HepG2 (cell line): ENCODE data around the gene SLIT3. TPM values are rescaled to one million over a fixed set of nuclear protein-coding genes. Genes with fewer than 3 reads are reported as not detected.

ENCODE experiments used
- ATAC-seq: fragments of 200-7000 bp; cut with Tn5 transposase; 3 replicates; pipeline ENCODE4 v1.9.1; 2020; ENCODE audit warnings: mild to moderate bottlenecking, moderate library complexity
- BruUV-seq: library from RNA; stranded (reverse); fragments of 400-500 nt; replicated peaks from 2 replicates; lab custom pipeline; 2021; lab: Mats Ljungman, UMichigan
- CTCF ChIA-PET: fragments of 300-600 bp; formaldehyde crosslinking; extraction: SDS; loops from one replicate; lab custom pipeline; 2021; ENCODE audit warnings: low total read pairs, inconsistent platforms, low intra/inter-chr PET ratio; lab: Yijun Ruan, JAX
- POLR2A ChIA-PET: fragments of 350-600 bp; sonication (Branson Sonifier 250); formaldehyde crosslinking; loops from one replicate; lab custom pipeline; 2020; ENCODE audit warnings: antibody characterized with exemption, inconsistent platforms; lab: Yijun Ruan, JAX
- DNase-seq: peaks from one replicate; pipeline ENCODE4 v3.0.0-alpha.2; 2015; ENCODE audit warnings: low spot score
- FAIRE-seq: peaks from 3 replicates; lab custom pipeline; 2011; peaks lifted over from hg19 to GRCh38; lab: Jason Lieb, UNC
- H2AFZ ChIP-seq: one replicate; pipeline ENCODE4 v1.6.1; 2011; ENCODE audit warnings: low read length, inconsistent platforms
- H3K27ac ChIP-seq: fragments of 300-600 bp; 3 replicates; pipeline ENCODE4 v1.8.0; 2011; ENCODE audit warnings: mixed run types, mild to moderate bottlenecking, mixed read lengths, low read length, inconsistent platforms; ENCODE audit not compliant: insufficient read depth; ENCODE audit errors: extremely low read length
- H3K27me3 ChIP-seq, 2 experiments: fragments of 200-600 bp in 1 of 2; 2 replicates in 1 of 2; 3 replicates in 1 of 2; pipeline versions ENCODE4 v1.6.0 to v1.8.0; 2011; ENCODE audit warnings: low read length in 2 of 2, mild to moderate bottlenecking in 2 of 2, moderate library complexity in 2 of 2, inconsistent platforms in 1 of 2; ENCODE audit not compliant: insufficient read depth in 2 of 2, control insufficient read depth in 1 of 2
- H3K36me3 ChIP-seq, 2 experiments: fragments of 200-600 bp in 1 of 2; replicated peaks in 1 of 2; 2 replicates in 1 of 2; 3 replicates in 1 of 2; pipeline versions ENCODE4 v1.5.1 to v1.8.0; 2011; ENCODE audit warnings: low read length in 2 of 2, inconsistent platforms in 1 of 2; ENCODE audit not compliant: insufficient read depth in 2 of 2, control insufficient read depth in 1 of 2
- H3K4me1 ChIP-seq: 2 replicates; pipeline ENCODE4 v1.5.1; 2012; ENCODE audit warnings: low read length, inconsistent platforms; ENCODE audit not compliant: insufficient read depth
- H3K4me2 ChIP-seq: 2 replicates; pipeline ENCODE4 v1.6.0; 2011; ENCODE audit warnings: low read depth, low read length, inconsistent platforms
- H3K4me3 ChIP-seq, 3 experiments: fragments of 200-600 bp in 1 of 3; sonication (generic), shearing (Covaris generic) in 1 of 3; replicated peaks in 1 of 3; 2 replicates each; pipeline ENCODE4 v1.5.1; 2011 to 2016; ENCODE audit warnings: low read length in 3 of 3, inconsistent platforms in 2 of 3, low read depth in 2 of 3, mild to moderate bottlenecking in 2 of 3, control low read depth in 1 of 3, mixed read lengths in 1 of 3; ENCODE audit not compliant: insufficient read depth in 1 of 3
- H3K79me2 ChIP-seq: one replicate; pipeline ENCODE4 v1.6.1; 2011; ENCODE audit warnings: low read length, inconsistent platforms; ENCODE audit not compliant: insufficient read depth
- H3K9ac ChIP-seq: 2 replicates; pipeline ENCODE4 v1.6.0; 2011; ENCODE audit warnings: mild to moderate bottlenecking, low read depth, low read length, inconsistent platforms; ENCODE audit not compliant: insufficient read depth
- H3K9me3 ChIP-seq: 2 replicates; pipeline ENCODE4 v1.5.1; 2012; ENCODE audit warnings: mild to moderate bottlenecking, low read length
- H4K20me1 ChIP-seq: 2 replicates; pipeline ENCODE4 v1.6.0; 2011; ENCODE audit warnings: inconsistent platforms, mild to moderate bottlenecking, low read length, moderate library complexity; ENCODE audit not compliant: insufficient read depth
- FOSL2 ChIP-seq: sonication (generic); formaldehyde crosslinking; IDR thresholded peaks from 2 replicates; pipeline ENCODE4 v1.4.0; 2020; ENCODE audit warnings: missing genetic modification reagents
- GTF2F1 ChIP-seq: fragments of 150-350 bp; IDR thresholded peaks from 2 replicates; pipeline ENCODE4 v1.6.1; 2014; ENCODE audit warnings: low read length
- MIER2 ChIP-seq: IDR thresholded peaks from 2 replicates; pipeline ENCODE4 v1.6.1; 2016; ENCODE audit warnings: missing biosample characterization, missing genetic modification reagents
- ZNF121 ChIP-seq: sonication (generic); formaldehyde crosslinking; IDR thresholded peaks from 2 replicates; pipeline ENCODE4 v1.5.0; 2020; ENCODE audit warnings: mild to moderate bottlenecking, missing genetic modification reagents
- WGBS: methylation state at CpG from one replicate; pipeline ENCODE4 v1.1.6; 2017; ENCODE audit warnings: low lambda C conversion rate; 5-methylcytosine and 5-hydroxymethylcytosine counted together
- in situ Hi-C: cut with HindIII; loops from 2 replicates; pipeline ENCODE4 v1.10.0; 2017; ENCODE audit warnings: low pct_unique_long_range_greater_than_20kb; ENCODE audit not compliant: extremely low pct_ligation_motif_present
- intact Hi-C: fragments of 100-400 bp; cut with micrococcal nuclease; formaldehyde crosslinking; loops from one replicate; pipeline ENCODE4 v1.10.0; 2022; ENCODE audit not compliant: unreplicated experiment
- polyA plus RNA-seq, 8 experiments: library from polyadenylated mRNA; depleted of rRNA in 3 of 8; stranded (reverse) in 7 of 8; unstranded in 1 of 8; fragments of >200 nt; fragmentation: Illumina TruSeq in 4 of 8; extraction: Trizol in 4 of 8; gene quantifications; 2 replicates each; pipeline versions ENCODE4 v1.2.1 to v1.2.3, GENCODE V29; 2011 to 2016; ENCODE audit warnings: low read depth in 4 of 8, missing spikeins in 1 of 8, mixed read lengths in 1 of 8; ENCODE audit not compliant: insufficient read depth in 1 of 8
- total RNA-seq, 5 experiments: library from RNA; depleted of rRNA; stranded (reverse); fragments of >200 nt; fragmentation: Illumina TruSeq; extraction: Trizol; gene quantifications; 2 replicates each; pipeline ENCODE4 v1.2.3, GENCODE V29; 2016; ENCODE audit warnings: low read depth in 1 of 5
- TF ChIP-seq, protein P1 (sequence below), 2 experiments: sonication (generic) in 1 of 2; formaldehyde crosslinking in 1 of 2; IDR thresholded peaks; 2 replicates each; pipeline versions ENCODE4 v1.4.0 to v1.6.1; 2016 to 2020; ENCODE audit warnings: borderline replicate concordance in 1 of 2, low read depth in 1 of 2, mild to moderate bottlenecking in 1 of 2, missing genetic modification reagents in 1 of 2

The SLIT3 gene
- total and polyA plus RNA-seq, 2 of the 13 experiments (the other 11 are each of a cell fraction or from before 2014, with no cell fraction given), result not detected

DNA sequence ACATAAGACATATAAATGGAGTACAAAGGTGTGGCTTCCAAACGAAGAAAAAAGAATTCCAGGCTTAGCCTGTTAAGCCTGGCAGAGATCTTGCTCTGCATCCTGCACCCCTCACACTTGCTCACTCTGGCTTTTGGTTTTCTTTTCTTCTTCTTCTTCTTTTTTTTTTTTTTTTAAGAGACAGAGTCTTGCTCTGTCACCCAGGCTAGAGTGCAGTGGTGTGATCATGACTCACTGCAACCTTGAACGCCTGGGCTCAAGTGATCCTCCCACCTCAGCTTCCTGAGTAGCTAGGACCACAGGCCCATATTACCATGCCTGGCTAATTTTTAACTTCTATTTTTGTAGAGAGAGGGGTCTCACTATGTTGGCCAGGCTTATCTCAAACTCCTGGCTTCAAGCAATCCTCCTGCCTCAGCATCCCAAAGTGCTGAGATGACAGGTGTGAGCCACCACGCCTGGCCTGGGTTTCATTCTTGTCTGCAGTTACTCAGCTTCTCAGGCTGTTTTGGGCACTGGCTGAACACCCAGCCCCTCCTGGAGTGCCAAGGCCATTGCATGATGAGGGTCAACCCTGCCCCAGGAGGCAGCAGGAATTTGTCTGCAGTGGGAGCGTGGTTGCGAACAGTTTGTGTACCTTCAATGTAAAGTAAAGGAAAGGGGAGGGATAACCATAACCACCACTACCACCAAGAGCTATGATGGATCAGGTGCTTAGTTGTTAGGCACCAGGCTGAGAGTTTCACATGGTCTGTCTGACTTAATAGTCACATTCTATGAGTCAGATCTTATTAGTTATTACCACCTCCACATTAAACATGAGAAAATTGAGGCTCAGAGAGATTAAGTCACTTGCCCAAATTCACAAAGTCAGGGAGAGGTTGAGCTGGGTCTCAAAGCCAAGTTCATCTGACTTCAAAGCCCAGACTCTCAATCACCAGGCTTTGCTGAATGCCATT lies 502.6 kb downstream of the SLIT3 start:
- in situ Hi-C loops (no loop called here), intact Hi-C loops (no loop called here)
- CTCF ChIA-PET, result no interaction called here
- no peaks in the 10 kb centered on the region for H3K36me3 ChIP-seq
- H2AFZ ChIP-seq, result no peak overlapping the region
- no peaks in the 10 kb centered on the region for H4K20me1 ChIP-seq
- WGBS, result 11% methylated on average over 5 of the region's 5 CpGs
- no peak overlapping the region for H3K4me2 ChIP-seq
- H3K27ac ChIP-seq, result no peak overlapping the region
- no peak for DNase-seq
- POLR2A ChIA-PET, result no interaction called here
- FAIRE-seq, result no peak
- H3K4me3 ChIP-seq, result no peak overlapping the region
- no peaks in the 10 kb centered on the region for H3K79me2 ChIP-seq
- H3K9me3 ChIP-seq, result no peaks in the 10 kb centered on the region
- no peak overlapping the region for H3K9ac ChIP-seq
- TF ChIP-seq FOSL2, result peak; percentile 39; the same call in 1 of the 2 replicates
- TF ChIP-seq GTF2F1, result no peak
- TF ChIP-seq MIER2 (CRISPR knock-in tag), result no peak
- TF ChIP-seq ZNF121, result peak; percentile 93
- TF ChIP-seq, protein P1, sequence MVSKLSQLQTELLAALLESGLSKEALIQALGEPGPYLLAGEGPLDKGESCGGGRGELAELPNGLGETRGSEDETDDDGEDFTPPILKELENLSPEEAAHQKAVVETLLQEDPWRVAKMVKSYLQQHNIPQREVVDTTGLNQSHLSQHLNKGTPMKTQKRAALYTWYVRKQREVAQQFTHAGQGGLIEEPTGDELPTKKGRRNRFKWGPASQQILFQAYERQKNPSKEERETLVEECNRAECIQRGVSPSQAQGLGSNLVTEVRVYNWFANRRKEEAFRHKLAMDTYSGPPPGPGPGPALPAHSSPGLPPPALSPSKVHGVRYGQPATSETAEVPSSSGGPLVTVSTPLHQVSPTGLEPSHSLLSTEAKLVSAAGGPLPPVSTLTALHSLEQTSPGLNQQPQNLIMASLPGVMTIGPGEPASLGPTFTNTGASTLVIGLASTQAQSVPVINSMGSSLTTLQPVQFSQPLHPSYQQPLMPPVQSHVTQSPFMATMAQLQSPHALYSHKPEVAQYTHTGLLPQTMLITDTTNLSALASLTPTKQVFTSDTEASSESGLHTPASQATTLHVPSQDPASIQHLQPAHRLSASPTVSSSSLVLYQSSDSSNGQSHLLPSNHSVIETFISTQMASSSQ (IDR thresholded peaks at IDR 0.05; ENCODE audit: low read depth), result 0 out of 2 replicates have a peak, but pooled peaks have one; percentile 34
- TF ChIP-seq, protein P1 (CRISPR knock-in tag; IDR thresholded peaks at IDR 0.05; ENCODE audit: borderline replicate concordance), result no peak
- no peak; the same call in 2 of the 3 replicates for ATAC-seq
- H3K27me3 ChIP-seq, result peaks cover 2 to 56% of the 10 kb centered on the region in 2 experiments; a peak in 4 of 5 replicates
- no TSS peak for BruUV-seq
- H3K4me1 ChIP-seq, result no peaks in the 10 kb centered on the region
